ENCODE measurements around the gene CLIC6. TPM values are rescaled to one million over a fixed set of nuclear protein-coding genes. Genes with fewer than 3 reads are reported as not detected.

Gene CLIC6
- total RNA-seq, 2 donors from 2014 or later, result 0.07 to 0.31 TPM

DNA sequence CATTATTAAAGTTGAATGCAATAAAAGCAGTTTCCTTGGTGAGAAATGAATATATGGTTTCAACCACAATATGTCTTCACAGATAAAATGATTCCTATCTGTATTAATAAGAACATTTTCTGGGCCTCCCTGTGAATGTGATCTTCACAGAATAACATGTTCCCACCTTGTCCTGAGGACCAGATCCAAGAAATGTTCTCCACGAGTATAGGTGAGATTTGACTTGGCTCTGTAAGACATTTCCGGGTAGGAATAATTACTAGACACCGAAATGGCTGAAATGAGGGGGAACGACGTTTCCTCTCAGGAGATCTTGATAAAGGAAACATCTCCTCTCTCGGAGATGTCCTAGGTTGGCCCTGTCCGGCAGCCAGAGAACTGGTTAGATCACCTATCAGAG lies 61.4 kb downstream of the CLIC6 start:
- no peak for ATAC-seq
- DNase-seq (ENCODE audit: low spot score in 2 of 2), result no peak
- Mint-ChIP-seq H3K36me3 (no peaks in the 10 kb centered on the region), H3K9me3 (no peaks in the 10 kb centered on the region), H3K27ac (no peak overlapping the region)

DNA sequence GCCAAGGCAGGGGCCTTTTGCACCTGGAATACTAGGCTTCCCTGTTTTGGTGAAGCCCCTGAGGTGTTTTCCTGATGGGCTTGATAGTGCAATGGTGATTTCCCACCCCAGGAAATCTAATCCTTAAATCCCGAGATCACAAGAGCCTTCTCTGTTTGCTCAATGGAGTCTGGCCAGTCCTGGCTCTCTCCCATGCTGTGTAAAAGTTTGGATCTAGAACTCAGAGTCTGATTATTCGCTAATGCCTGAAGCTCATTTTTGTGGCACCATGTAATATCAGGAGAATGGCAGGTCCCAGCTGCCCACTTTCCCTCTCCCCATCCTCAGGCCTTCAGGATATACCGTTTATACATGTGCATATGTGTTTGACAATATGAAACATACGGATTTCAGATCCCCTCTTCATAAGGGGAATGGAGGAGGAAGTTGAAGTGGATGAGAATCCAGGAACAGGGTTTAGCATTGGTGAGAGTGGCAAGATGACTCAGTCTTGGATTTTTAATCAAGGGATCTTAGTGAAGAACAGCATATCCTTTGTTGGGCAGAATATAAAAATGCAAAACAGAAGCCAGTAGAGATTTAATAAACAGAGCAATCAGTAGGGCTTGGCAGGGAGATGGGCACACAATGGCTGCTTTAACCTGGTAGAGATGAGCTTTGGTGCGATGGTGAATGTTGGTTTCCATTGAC lies 62.1 kb downstream of the CLIC6 start:
- no peak overlapping the region for H3K27ac Mint-ChIP-seq
- no peak for DNase-seq (ENCODE audit: low spot score in 2 of 2)
- no peaks in the 10 kb centered on the region for H3K9me3 Mint-ChIP-seq
- H3K36me3 Mint-ChIP-seq, result no peaks in the 10 kb centered on the region
- ATAC-seq, result no peak

DNA sequence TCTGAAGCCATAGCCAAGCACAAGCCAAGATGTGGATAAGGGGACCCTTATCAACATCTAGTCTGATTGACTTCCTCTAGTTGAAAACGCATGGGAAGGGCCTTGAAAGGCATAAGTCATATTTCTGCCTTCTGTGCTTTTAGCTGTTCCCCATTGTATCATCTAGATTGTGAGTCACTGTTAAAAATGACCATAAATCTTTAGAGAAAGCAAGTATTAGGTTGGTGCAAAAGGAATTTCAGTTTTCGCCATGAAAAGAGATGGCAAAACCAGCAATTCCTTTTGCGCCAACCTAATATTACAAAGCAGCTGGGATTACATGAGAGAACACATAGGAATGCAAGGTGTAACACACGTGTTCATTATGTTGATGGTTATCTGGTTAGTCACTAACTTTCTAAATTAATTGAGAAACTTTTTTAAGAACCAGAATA lies 63.6 kb downstream of the CLIC6 start:
- H3K9me3 Mint-ChIP-seq, result no peaks in the 10 kb centered on the region
- ATAC-seq (no peak), DNase-seq (ENCODE audit: low spot score in 2 of 2) (no peak)
- H3K36me3 Mint-ChIP-seq, result no peaks in the 10 kb centered on the region
- H3K27ac Mint-ChIP-seq, result no peak overlapping the region

DNA sequence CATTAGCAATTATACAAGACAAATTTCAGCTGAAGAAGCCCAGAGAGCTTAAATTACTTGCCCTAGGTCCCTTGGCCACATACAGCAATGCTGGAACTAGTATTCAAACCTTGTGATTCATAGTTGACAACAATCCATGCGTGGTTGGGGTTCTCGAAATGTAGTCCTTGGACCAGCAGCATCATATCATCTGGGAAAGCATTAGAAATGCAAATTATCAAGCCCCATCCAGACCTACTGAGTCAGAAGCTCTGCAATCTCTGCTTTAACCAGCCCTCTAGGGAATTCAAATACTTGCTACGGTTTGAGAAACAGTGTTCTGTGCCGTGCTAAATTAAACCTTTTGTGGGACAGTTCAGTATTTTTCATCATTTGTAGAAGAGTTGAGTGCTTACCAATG lies 65.1 kb downstream of the CLIC6 start:
- H3K36me3 Mint-ChIP-seq, result no peaks in the 10 kb centered on the region
- no peak for ATAC-seq

DNA sequence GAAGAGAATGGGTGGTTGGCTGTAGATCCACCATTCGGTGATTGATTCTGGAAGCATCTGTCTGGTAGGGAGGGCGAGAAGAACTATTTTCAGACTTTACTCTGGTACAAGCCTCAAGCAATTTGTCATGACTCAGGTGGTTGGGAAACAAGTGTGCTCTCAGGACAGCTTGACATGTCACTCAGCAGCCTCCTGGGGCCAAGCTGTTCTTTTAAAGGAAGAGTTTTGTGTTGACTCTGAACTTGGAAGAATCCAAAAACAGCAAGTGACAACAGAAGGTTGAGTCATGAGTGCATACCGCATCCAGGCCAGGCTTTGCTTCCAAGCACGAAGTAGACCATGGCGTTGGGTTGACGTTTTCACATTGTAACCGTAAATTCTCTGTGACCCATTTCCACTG lies 65.9 kb downstream of the CLIC6 start:
- ATAC-seq, result no peak

More for the DNA sequence above, 65.1 kb downstream of the CLIC6 start:
- Mint-ChIP-seq H3K9me3 (no peaks in the 10 kb centered on the region), H3K27ac (no peak overlapping the region)
- no peak for DNase-seq (ENCODE audit: low spot score in 2 of 2)

DNA sequence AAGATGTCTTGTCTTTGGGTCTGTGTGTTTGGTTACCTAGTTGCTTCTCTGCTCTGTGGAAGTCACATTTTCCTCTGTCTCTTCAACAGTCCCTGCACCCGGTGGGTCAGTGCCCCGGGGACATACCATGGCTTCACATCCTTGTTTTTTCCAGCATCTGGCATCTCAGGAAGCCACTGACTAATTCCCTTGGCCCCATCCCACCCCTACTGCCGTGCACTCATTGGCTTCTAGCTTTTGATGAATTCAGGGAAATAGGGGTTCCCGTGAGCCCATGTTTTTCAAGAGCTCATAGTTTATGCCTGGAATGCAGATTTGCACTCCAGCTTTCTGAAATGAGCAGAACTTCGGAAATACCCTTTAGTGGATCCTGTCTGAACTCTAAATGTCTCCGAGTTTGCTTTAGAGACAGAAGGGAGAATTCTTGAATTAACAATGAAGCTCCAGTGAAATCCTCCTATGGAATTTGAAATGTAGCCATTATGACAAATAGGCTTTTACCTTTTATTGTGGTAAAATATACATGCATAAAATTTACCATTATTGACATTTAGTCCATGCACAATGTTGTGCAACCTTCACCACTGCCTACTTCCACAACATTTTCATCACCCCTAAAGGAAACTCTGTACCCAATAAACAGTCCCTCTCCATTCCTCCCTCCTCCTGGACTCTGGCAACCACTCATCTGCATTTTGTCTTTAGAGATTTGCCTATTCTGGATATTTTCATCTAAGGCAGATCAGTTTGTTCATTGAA lies 67.5 kb downstream of the CLIC6 start:
- DNase-seq (ENCODE audit: low spot score in 2 of 2), result no peak
- Mint-ChIP-seq H3K9me3 (no peaks in the 10 kb centered on the region), H3K36me3 (no peaks in the 10 kb centered on the region), H3K27ac (no peak overlapping the region)
- no peak for ATAC-seq

More for the DNA sequence above, 65.9 kb downstream of the CLIC6 start:
- Mint-ChIP-seq H3K9me3 (no peaks in the 10 kb centered on the region), H3K27ac (no peak overlapping the region), H3K36me3 (no peaks in the 10 kb centered on the region)
- no peak for DNase-seq (ENCODE audit: low spot score in 2 of 2)

DNA sequence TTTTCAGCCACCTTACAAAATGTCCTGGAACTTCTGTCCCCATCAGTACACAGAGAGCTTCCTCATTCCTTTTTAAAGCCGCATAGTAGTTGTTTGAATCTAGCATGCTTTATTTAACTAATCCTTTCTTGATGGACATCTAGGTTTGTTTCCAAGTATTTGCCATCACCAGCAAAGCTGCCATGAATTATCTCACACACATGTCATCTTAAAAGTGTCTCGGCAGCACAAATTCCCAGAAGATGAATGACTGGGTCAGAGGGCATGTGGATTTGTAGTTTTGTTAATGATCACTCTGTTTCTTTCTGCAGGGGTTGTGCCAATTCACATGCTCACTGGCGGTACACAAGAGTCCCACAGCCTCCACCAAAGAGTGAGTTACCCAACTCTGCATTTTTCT lies 68.3 kb downstream of the CLIC6 start:
- Mint-ChIP-seq H3K9me3 (no peaks in the 10 kb centered on the region), H3K36me3 (no peaks in the 10 kb centered on the region), H3K27ac (no peak overlapping the region)
- ATAC-seq, result no peak
- DNase-seq (ENCODE audit: low spot score in 2 of 2), result no peak

DNA sequence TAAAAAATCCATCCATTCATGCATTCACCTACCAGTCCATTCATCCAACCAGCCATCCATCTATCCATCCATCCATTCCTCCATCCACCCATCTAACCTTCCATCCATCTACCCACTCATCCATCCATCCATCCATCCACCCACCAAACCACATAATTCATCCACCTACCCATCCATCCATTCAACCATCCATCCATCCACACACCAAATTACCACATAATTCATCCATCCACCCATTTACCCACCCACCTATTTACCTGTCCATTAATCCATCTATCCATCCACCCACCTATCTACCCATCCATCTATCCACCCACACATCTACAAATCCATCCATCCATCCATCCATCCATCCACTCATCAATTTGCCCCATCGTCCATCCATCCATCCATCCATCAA lies 71.4 kb downstream of the CLIC6 start:
- no peaks in the 10 kb centered on the region for H3K36me3 Mint-ChIP-seq
- no peaks in the 10 kb centered on the region for H3K9me3 Mint-ChIP-seq
- ATAC-seq (no peak), DNase-seq (ENCODE audit: low spot score in 2 of 2) (no peak)
- H3K27ac Mint-ChIP-seq, result no peak overlapping the region

DNA sequence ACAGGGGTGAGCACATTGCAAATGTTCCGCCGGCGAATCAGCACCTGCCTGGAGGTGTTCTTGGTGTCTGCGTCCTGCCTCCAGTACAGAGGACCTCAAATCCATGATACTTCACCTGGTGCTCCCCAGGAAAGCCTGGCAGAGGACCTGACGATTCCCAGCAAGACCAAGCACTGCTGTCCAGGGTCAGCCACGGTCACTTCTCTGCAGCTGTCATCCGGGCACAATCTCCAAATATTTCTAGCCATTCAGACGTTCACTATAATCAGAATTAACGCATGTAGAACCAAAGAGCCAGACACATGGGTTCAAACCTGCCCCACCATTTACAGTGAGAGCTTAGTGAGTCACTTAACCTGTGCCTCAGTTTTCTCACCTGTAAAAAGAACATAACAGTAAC lies 74.5 kb downstream of the CLIC6 start:
- H3K27ac Mint-ChIP-seq, result no peak overlapping the region
- no peaks in the 10 kb centered on the region for H3K36me3 Mint-ChIP-seq
- H3K9me3 Mint-ChIP-seq, result no peaks in the 10 kb centered on the region
- DNase-seq (ENCODE audit: low spot score in 2 of 2) (no peak), ATAC-seq (no peak)

DNA sequence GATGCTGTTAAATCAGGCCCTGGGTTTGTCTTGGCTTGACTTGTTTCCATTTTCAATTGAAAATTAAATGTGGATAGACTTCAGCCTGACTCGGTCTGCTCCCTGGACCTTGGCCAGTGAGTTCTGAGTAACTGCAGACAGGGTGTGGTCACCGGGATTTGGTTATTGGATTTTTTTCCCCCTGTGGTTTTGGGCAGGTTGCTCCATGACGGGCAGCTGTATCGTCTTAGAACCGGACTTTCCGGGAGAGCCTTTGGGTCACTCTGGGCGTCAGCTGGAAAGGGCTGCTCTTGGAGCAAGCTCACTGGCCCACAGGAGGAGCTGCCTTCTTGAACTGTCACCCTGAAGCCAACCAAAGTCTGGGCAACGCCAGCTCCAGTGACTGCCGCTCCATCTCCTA lies 75.0 kb downstream of the CLIC6 start:
- no peak for DNase-seq (ENCODE audit: low spot score in 2 of 2)
- H3K27ac Mint-ChIP-seq, result no peak overlapping the region
- H3K9me3 Mint-ChIP-seq, result no peaks in the 10 kb centered on the region
- ATAC-seq, result no peak
- H3K36me3 Mint-ChIP-seq, result no peaks in the 10 kb centered on the region

DNA sequence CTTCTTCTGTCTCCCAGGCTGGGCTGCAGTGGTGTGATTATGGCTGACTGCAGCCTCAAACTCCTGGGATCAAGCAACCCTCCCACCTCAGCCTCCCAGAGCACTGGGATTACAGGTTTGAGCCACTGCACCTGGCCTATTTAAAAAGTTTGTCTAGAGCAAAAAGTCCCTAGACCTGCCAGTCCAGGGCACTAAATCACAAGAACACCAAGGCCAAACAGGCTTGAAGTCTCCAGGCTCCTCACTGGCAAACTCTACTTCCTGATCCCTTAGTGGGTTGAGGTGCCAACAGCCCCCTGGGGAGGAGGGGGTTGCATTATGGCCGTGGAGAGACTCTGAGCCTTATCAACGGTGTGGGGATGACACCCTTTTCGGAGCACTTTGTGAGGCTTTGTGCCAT lies 76.0 kb downstream of the CLIC6 start:
- ATAC-seq, result no peak

DNA sequence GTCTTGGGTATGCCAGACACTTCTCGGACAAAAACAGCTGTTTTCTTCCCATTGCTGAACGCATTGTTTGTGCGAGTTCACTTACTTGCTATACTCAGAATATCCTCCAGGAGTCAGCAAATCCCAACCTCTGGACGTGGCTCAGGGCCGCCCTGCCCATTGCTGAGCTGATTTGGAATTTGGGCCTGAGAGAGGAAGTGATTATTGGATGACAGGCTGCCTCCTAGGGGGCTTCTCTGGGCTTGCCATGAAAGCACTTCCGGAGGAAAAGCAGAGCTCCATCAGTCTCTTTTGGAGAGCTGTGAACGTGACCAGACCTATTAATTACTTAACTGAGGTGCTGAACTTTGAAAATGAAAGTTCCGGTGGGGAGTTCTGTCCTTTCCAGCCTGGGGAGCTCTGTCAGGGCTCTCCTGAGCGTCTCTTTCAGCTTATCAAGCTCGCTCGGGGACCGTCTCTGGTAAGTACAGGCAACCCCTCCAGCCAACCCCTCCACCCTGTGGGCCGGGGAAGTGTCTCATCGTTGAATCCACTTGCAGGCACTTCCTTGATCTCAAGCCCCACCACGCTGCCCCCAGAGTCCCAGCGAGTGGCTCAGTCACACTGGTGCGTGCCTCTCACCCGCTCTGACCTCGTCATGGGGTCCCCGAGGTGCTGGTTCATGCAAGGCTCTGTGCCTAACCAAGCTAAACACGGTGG lies 76.9 kb downstream of the CLIC6 start:
- peak overlapping the region; percentile 62 to 84 for H3K27ac Mint-ChIP-seq
- H3K9me3 Mint-ChIP-seq, result no peaks in the 10 kb centered on the region
- H3K36me3 Mint-ChIP-seq, result no peaks in the 10 kb centered on the region
- peak; percentile 90 for ATAC-seq
- peak; percentile 62 to 65 for DNase-seq (ENCODE audit: low spot score in 2 of 2)

More for the DNA sequence above, 76.0 kb downstream of the CLIC6 start:
- Mint-ChIP-seq H3K27ac (no peak overlapping the region), H3K9me3 (no peaks in the 10 kb centered on the region), H3K36me3 (no peaks in the 10 kb centered on the region)
- DNase-seq (ENCODE audit: low spot score in 2 of 2), result no peak

DNA sequence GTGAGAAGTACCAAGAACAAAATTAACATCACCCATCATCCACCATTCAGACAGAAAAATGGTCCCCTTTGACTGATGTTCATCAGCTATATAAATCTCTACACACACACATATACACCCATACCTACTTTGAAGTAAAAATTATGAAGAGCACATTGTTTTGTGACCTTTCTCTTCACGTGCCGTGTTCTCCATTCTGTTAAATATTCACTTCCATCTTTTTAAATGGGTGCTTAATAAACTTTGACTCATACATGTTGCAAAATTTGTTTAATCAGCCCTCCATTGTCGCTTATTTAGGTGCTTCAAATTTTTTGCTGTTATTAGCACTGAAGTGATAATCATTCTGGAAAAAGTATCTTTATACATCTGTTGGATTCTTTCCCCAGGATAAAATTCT lies 80.1 kb downstream of the CLIC6 start:
- ATAC-seq, result no peak
- Mint-ChIP-seq H3K9me3 (no peaks in the 10 kb centered on the region), H3K36me3 (no peaks in the 10 kb centered on the region)

DNA sequence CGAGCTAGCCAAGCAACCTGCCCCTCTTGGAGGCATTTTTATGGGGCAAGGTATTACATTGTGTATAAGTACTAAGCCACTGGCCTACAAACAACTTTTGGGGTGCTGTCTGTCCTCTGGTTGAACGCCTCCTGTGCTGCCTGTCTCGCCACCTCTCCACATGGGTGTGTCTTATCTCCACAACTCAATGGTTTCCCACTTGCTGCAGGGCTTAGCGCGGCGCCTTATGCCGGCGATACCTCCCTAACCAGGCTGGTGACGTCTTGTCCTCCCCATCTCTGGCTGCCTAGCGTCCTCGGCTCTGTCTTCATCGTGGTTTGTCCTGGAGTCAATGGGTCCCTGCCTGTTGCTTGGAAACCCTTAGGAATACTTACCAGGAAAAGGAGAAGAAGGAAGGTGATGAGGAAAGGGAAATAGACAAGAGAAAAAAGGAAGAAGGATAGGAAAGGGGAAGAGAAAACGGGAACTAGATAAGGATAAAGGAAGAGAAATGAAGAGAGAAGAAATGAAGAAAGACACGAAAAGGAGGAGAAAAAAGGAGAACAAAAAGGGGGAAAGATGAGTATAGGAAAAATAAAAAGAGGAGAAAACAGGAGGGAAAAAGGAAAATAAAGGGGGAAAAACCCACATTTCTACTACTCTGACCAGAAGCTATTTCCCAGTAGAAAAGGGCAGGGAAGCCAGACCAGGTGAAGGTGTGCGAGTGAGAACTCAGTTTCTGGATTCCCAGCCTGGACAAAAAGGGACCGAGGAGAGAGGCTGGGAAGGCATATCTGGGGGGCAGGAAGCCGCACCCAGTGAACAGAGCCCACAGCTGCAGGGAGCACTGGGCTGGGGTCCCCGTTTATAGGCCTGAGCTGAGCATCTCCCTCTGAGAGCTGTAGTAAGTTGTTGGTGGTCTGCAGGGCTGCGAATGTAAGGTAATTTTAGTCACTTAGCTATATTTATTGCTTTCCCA lies 86.2 kb downstream of the CLIC6 start:
- DNase-seq (ENCODE audit: low spot score in 2 of 2), result no peak
- no peak overlapping the region for H3K27ac Mint-ChIP-seq
- H3K9me3 Mint-ChIP-seq, result no peaks in the 10 kb centered on the region
- ATAC-seq, result no peak
- no peaks in the 10 kb centered on the region for H3K36me3 Mint-ChIP-seq

More for the DNA sequence above, 80.1 kb downstream of the CLIC6 start:
- H3K27ac Mint-ChIP-seq, result no peak overlapping the region
- no peak for DNase-seq (ENCODE audit: low spot score in 2 of 2)

DNA sequence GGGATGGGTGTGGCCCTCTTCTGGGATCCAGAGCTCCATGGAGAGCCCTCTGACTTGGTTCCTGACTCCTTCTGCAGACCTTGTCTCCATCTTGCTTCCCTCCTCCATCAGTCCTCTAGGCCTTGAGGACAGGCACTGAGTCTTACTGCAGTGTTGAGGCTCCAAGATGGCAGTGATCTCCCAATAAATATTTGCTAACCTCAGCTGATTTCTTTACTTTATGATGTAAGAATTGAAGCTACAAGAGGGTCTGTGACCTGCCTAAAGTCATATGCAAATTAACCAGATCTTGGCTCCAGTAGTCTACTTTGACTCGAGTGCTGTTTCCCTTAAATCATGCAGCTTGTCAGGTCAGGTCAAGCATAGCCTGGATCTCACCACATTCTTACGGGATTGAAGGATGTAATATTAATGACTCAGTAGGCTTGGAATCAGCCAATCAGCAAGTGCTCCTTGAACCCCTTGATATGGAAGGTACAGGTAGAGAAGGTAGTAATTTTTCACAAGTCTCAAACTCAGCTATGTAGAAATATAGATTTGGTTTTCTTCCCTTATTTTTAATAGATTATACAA lies 93.0 kb downstream of the CLIC6 start:
- Mint-ChIP-seq H3K36me3 (no peaks in the 10 kb centered on the region), H3K9me3 (no peaks in the 10 kb centered on the region), H3K27ac (no peak overlapping the region)
- ATAC-seq (no peak), DNase-seq (ENCODE audit: low spot score in 2 of 2) (no peak)

DNA sequence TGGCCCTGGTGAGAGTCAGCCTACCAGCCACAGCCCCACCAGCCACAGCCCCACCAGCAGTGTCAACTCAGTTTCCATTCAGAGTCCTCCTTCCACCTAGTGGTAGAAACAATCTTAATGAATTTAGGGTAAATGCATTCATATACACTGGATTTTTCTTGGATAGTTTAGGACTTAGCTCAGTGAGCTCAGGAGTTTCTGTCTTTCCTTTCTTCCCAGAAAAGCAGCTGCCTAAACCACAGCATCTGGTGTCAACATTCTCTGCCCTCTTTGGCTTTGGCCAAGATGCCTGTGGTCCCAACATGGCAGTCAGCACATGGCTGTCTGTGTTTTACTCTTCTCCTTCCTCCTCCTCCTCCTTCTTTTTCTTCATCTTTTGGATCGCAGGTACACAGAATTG lies 94.0 kb downstream of the CLIC6 start:
- no peak overlapping the region for H3K27ac Mint-ChIP-seq
- DNase-seq (ENCODE audit: low spot score in 2 of 2), result no peak
- H3K9me3 Mint-ChIP-seq, result no peaks in the 10 kb centered on the region
- no peaks in the 10 kb centered on the region for H3K36me3 Mint-ChIP-seq
- ATAC-seq, result no peak
